ENCODE data around the gene TNIK.
"Not testable (repeated sequence)": the region's sequence is repeated elsewhere in the genome, so short reads cannot be mapped to it uniquely, and the experiment has no call there.

The TNIK gene

GRCh38 chr3:171383206-171384018 is 76.8 kb downstream of the TNIK start:
- DNase-seq (ENCODE audit: low read depth): no peak

- not testable (repeated sequence) for DNase-seq (ENCODE audit: low read depth)
Observed at GRCh38 chr3:171382347-171382746, 77.9 kb downstream of the TNIK start.

GRCh38 chr3:171380711-171381425 is 79.3 kb downstream of the TNIK start:
- DNase-seq (ENCODE audit: low read depth): no peak

GRCh38 chr3:171379961-171380483 is 80.2 kb downstream of the TNIK start:
- DNase-seq (ENCODE audit: low read depth): no peak

- no peak for DNase-seq (ENCODE audit: low read depth)
Observed at GRCh38 chr3:171379281-171379680, 80.9 kb downstream of the TNIK start.

GRCh38 chr3:171378586-171378985 is 81.6 kb downstream of the TNIK start:
- DNase-seq (ENCODE audit: low read depth): no peak

- no peak for DNase-seq (ENCODE audit: low read depth)
Observed at GRCh38 chr3:171377859-171378258, 82.3 kb downstream of the TNIK start.

GRCh38 chr3:171376596-171376947 is 83.6 kb downstream of the TNIK start:
- DNase-seq (ENCODE audit: low read depth): no peak

GRCh38 chr3:171375666-171376595 is 84.3 kb downstream of the TNIK start:
- DNase-seq (ENCODE audit: low read depth): no peak

GRCh38 chr3:171374661-171375285 is 85.4 kb downstream of the TNIK start:
- peak; percentile 29 for DNase-seq (ENCODE audit: low read depth)

- no peak for DNase-seq (ENCODE audit: low read depth)
Observed at GRCh38 chr3:171374260-171374659, 85.9 kb downstream of the TNIK start.

- DNase-seq (ENCODE audit: low read depth): no peak
Observed at GRCh38 chr3:171373711-171374110, 86.5 kb downstream of the TNIK start.

GRCh38 chr3:171372694-171373093 is 87.5 kb downstream of the TNIK start:
- DNase-seq (ENCODE audit: low read depth): no peak

GRCh38 chr3:171371354-171371753 is 88.9 kb downstream of the TNIK start:
- DNase-seq (ENCODE audit: low read depth): no peak

- DNase-seq (ENCODE audit: low read depth): no peak
Observed at GRCh38 chr3:171369156-171369555, 91.0 kb downstream of the TNIK start.

- not testable (repeated sequence) for DNase-seq (ENCODE audit: low read depth)
Observed at GRCh38 chr3:171366738-171367137, 93.5 kb downstream of the TNIK start.

- DNase-seq (ENCODE audit: low read depth): no peak
Observed at GRCh38 chr3:171366043-171366442, 94.2 kb downstream of the TNIK start.

- DNase-seq (ENCODE audit: low read depth): no peak
Observed at GRCh38 chr3:171365489-171365888, 94.7 kb downstream of the TNIK start.

GRCh38 chr3:171364500-171364899 is 95.7 kb downstream of the TNIK start:
- DNase-seq (ENCODE audit: low read depth): no peak

GRCh38 chr3:171363202-171363601 is 97.0 kb downstream of the TNIK start:
- DNase-seq (ENCODE audit: low read depth): no peak

GRCh38 chr3:171362575-171362974 is 97.6 kb downstream of the TNIK start:
- DNase-seq (ENCODE audit: low read depth): no peak

- DNase-seq (ENCODE audit: low read depth): no peak
Observed at GRCh38 chr3:171358881-171359198, 101.4 kb downstream of the TNIK start.

All from stromal cell of bone marrow (primary cell).